Stimulated activated CD8-positive, alpha-beta memory T cell treated with anti-CD3 and anti-CD28 coated beads, Interleukin-7, amount 100 ng/mL, for 24 hours (primary cell): ENCODE measurements around the gene NELL2.

ENCODE experiments used
- DNase-seq: peaks from one replicate; pipeline ENCODE4 v3.0.0-alpha.2; 2020; ENCODE audit warnings: low read depth

NELL2 gene

GRCh38 chr12:44618946-44619345 is 257.2 kb downstream of the NELL2 start:
- DNase-seq: no peak

DNA sequence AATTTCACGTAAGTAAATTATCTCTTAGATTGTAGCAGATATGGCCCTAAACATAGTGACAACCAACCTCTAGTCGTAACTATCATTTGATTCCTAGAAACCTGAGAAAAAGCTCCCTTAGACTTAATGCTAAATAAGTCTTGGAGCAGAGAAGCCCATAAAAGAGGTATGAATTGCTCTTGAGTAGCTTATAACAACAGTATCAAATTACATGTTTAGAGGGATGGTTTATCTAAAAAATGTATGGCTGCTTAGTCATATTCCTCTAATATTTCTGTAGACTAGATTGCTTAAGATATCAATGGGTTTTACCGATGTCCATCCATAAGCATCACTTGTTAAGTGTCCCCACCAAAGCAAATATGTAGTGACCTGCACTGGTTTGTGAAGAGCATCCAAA is 259.7 kb downstream of the NELL2 start:
- no peak for DNase-seq

GRCh38 chr12:44611538-44611937 is 264.6 kb downstream of the NELL2 start:
- no peak for DNase-seq

GRCh38 chr12:44603701-44604100 is 272.4 kb downstream of the NELL2 start:
- no peak for DNase-seq

- no peak for DNase-seq
Observed at GRCh38 chr12:44592626-44593025, 283.5 kb downstream of the NELL2 start.

DNA sequence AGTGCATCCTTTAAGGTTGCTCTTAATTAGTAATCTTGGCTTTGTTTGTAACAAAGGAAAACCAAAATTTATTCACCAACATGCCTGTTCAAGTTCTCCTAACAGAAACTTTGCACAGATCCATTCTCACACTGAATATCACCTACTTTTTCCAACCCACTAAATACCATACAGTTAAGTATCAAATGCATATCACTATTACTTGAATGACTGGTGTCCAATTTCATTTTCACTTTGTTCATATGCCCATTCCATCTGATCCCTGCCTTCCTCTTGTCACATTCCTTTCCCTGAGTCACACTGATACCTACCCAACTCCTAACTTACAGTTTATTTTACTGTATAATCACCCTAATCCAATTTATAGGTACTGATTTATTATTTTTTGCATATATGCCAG is 286.4 kb downstream of the NELL2 start:
- no peak for DNase-seq

- DNase-seq: no peak
Observed at GRCh38 chr12:44588651-44589050, 287.5 kb downstream of the NELL2 start.

DNA sequence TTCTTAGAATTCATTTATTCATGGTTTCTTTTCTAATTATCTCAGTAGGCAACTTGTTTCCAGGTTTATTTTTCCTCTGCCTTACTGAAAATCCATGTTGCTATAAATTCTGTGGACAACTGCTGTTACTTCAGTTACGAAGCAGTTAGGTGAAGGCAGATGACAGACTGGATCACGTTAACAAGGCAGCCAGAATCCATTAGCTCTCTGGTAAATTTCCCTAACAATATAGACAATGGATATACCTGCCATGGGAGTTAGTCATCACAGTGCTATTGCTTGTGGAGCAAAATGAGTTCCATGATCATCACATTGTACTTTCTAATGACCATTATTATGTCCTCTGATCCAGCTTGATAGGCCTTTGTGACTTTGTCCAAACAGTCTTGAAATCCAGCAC is 291.5 kb downstream of the NELL2 start:
- DNase-seq: no peak

DNA sequence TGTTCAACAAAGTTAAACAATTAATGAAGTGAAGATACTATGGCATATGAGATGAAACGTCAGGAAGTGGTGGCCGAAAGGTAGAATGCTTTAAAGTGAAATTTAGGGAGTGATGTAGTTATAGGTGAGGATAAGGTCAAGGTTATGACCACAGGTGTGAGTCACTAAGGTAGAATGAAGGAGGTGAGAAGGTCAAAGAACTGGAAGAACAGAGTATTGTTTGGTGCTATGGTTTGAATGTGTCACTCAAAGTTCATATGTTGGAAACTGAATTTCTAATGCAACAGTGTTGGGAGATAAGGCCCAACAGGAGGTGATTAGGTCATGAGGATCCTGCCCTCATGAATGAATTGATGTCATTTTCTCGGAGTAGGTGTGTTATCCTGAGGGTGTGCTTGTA is 293.6 kb downstream of the NELL2 start:
- DNase-seq: no peak

GRCh38 chr12:44581642-44582242 is 294.4 kb downstream of the NELL2 start:
- DNase-seq: no peak

DNA sequence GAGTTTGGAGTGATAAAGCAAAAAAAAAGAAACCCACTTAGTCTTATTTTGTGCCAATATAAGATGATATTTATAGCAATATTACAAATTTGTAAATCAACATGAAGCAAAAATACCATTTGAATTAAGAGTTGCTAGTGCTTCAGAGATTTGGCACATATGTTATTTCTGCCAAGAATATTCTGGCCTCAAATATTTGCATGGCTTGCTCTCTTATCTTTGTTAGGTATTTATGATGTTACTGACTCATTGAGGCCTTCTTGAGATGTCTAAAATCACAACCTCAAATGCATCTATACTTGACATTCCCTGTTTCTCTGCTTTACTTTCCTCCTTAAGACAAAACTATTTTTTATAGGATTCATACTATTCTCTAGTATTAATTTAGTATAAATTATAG is 301.5 kb downstream of the NELL2 start:
- no peak for DNase-seq

GRCh38 chr12:44573723-44574122 is 302.4 kb downstream of the NELL2 start:
- DNase-seq: no peak

- DNase-seq: no peak
Observed at GRCh38 chr12:44571006-44571550, 305.0 kb downstream of the NELL2 start.

- DNase-seq: no peak
Observed at GRCh38 chr12:44570036-44570583, 306.0 kb downstream of the NELL2 start.

- no peak for DNase-seq
Observed at GRCh38 chr12:44565163-44565562, 311.0 kb downstream of the NELL2 start.

DNA sequence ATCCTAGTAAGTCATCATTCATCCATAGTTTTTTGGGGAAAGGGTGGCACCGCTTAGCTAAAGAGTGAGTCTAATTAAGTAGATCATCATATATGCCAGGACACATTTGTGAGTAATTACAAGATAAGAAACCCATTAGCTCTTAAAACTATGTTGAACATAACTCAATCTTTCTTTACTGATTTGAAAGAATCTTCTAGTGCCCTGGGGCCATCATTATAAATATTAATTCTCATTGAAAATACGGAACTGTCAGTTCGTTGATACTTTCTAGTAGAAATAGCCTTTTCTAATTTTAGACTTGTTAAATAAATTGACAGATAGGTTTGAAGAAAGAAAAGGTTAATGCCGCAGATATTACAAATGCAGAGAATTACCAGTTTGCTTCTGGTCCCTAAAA is 312.6 kb downstream of the NELL2 start:
- DNase-seq: no peak

GRCh38 chr12:44558340-44559100 is 317.6 kb downstream of the NELL2 start:
- DNase-seq: no peak

DNA sequence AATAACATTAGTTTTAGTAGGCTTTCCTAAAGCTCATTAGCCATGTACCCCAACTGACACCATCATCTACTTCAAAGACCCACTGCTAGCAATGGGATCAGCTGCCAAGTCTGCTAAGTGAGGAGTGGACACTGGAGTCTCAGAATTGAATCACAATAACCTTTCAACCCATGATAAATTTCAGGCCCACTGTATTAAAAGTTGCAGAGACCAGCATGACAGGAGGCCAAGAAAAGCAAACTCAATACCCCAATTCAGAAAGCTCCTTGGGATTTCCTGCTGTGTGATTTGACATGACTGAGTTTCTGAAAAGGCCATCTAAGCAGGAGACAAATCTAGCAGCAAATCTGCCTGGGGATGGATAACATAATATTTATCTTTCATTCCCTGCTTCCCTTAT is 320.7 kb downstream of the NELL2 start:
- no peak for DNase-seq

- DNase-seq: no peak
Observed at GRCh38 chr12:44551631-44552030, 324.5 kb downstream of the NELL2 start.

DNA sequence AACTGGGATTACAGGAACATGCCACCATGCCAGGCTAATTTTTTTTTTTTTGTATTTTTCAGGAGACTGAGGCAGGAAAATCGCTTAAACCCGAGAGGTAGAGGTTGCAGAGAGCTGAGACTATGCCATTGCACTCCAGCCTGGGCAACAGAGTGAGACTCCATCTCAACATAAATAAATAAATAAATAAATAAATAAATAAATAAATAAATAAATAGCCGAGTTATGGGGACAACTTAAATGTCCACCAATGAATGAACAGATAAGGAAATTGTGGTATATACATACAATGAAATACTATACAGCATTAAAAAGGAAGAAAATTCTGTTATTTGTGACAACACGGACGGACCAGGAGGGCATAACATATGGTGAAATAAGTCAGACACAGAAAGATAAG is 325.7 kb downstream of the NELL2 start:
- DNase-seq: no peak

DNA sequence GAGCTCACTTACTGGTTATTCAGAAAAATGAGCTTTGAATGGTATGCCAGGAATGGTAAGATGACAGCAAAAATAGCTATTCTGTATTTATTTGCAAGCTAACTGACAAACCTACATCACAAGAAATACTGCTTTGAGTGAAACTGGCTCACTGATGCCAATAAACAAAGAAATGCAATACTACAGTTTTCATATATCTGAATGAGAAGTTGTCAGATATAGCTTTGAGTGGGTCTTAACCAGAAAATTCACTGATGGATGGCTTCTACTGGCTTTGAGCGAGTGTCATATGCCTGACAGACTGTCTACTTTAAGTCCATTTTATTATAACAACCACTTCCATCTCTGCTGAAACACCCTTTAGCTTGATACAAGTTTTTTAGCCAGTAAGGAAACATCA is 330.1 kb downstream of the NELL2 start:
- DNase-seq: no peak

DNA sequence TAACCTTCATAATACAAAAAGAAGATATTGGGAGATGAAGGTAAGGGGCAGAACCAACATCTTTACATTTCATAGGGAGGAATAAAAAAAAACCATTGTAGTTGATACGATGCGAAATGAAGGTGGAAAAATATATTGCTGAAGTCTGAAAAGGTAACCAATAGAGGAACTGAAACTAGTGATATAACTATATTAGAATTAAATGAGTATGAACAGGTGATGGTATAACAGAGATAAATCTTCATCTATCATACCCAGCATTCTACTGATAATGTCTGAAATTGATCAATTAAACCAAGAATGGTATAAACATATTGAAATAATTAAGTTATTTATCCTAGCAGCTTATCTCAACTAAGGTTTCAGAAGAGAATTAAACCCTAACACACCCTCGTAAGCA is 332.1 kb downstream of the NELL2 start:
- DNase-seq: no peak

DNA sequence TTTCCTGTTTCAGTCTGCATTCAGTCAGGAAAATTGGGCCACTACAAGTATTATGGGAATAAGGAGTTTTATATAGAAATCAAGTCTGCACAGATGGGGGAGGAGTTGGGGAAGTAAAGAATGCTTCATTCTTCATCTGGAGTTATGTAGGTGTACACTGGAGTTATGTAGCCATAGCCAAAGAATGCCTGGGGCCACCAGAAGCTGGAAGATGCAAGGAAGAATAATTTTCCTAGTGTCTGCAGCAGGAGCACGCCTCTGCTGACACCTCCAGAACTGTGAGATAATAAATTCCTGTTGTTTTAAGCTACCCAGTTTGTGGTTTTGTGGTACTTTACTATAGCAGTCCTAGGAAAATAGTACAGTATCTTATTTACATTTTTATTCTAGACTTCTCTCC is 333.4 kb downstream of the NELL2 start:
- no peak for DNase-seq
